MM.1S (cell line): ENCODE measurements around the gene SMAGP.

Experiments
- DNase-seq: peaks from one replicate; pipeline ENCODE4 v3.0.0-alpha.2; 2015
- H2AFZ ChIP-seq: fragments of 300-600 bp; sonication (generic); 2 replicates; pipeline ENCODE4 v1.6.0; 2016; ENCODE audit warnings: antibody characterized with exemption, low read length
- H3F3A ChIP-seq: fragments of 300-600 bp; sonication (generic); 2 replicates; pipeline ENCODE4 v1.6.1; 2016; ENCODE audit warnings: mild to moderate bottlenecking, antibody characterized with exemption, low read length, moderate library complexity, mixed read lengths; ENCODE audit not compliant: insufficient read depth
- H3K27ac ChIP-seq: fragments of 300-600 bp; sonication (generic); 2 replicates; pipeline ENCODE4 v1.5.1; 2016; ENCODE audit warnings: mild to moderate bottlenecking, low read length
- H3K27me3 ChIP-seq: fragments of 300-600 bp; sonication (generic); replicated peaks from 2 replicates; pipeline ENCODE4 v1.6.0; 2016; ENCODE audit warnings: low read length; ENCODE audit not compliant: insufficient read depth
- H3K36me3 ChIP-seq: fragments of 300-600 bp; sonication (generic); replicated peaks from 2 replicates; pipeline ENCODE4 v1.6.1; 2016; ENCODE audit warnings: mild to moderate bottlenecking, low read length, mixed read lengths; ENCODE audit not compliant: insufficient read depth
- H3K4me1 ChIP-seq: fragments of 300-600 bp; sonication (generic); 2 replicates; pipeline ENCODE4 v1.6.1; 2016; ENCODE audit warnings: low read length, mixed read lengths
- H3K4me2 ChIP-seq: fragments of 300-600 bp; sonication (generic); 2 replicates; pipeline ENCODE4 v1.6.0; 2016; ENCODE audit warnings: low read depth, low read length
- H3K4me3 ChIP-seq: fragments of 300-600 bp; sonication (generic); 2 replicates; pipeline ENCODE4 v1.5.1; 2016; ENCODE audit warnings: low read length, mixed read lengths
- H3K79me2 ChIP-seq: fragments of 300-600 bp; sonication (generic); 2 replicates; pipeline ENCODE4 v1.6.1; 2016; ENCODE audit warnings: mixed run types, low read length, mixed read lengths
- H3K9ac ChIP-seq: fragments of 300-600 bp; sonication (generic); 2 replicates; pipeline ENCODE4 v1.6.1; 2016; ENCODE audit warnings: low read length, mixed read lengths
- H3K9me2 ChIP-seq: fragments of 300-600 bp; sonication (generic); replicated peaks from 2 replicates; pipeline ENCODE4 v1.6.1; 2016; ENCODE audit warnings: mild to moderate bottlenecking, low read length, mixed read lengths; ENCODE audit not compliant: insufficient read depth
- H3K9me3 ChIP-seq: fragments of 300-600 bp; sonication (generic); replicated peaks from 2 replicates; pipeline ENCODE4 v1.6.1; 2016; ENCODE audit warnings: mild to moderate bottlenecking, low read length, mixed read lengths; ENCODE audit not compliant: insufficient read depth
- H4K20me1 ChIP-seq: fragments of 300-600 bp; sonication (generic); 2 replicates; pipeline ENCODE4 v1.6.1; 2016; ENCODE audit warnings: mild to moderate bottlenecking, low read length, moderate library complexity, mixed read lengths; ENCODE audit not compliant: insufficient read depth
- CTCF ChIP-seq: fragments of 300-600 bp; sonication (generic); IDR thresholded peaks from 2 replicates; pipeline ENCODE4 v1.5.1; 2016; ENCODE audit warnings: antibody characterized with exemption, low read length, mixed read lengths
- EZH2 ChIP-seq: fragments of 300-600 bp; sonication (generic); optimal IDR thresholded peaks from 2 replicates; pipeline ENCODE3; 2017; ENCODE audit warnings: low read depth, mild to moderate bottlenecking, antibody characterized with exemption, low read length, mixed read lengths
- EZH2phosphoT487 ChIP-seq: fragments of 300-600 bp; sonication (generic); IDR thresholded peaks from 2 replicates; pipeline ENCODE4 v1.6.1; 2018; ENCODE audit warnings: antibody characterized with exemption, low read length

Gene SMAGP

GRCh38 chr12:51242876-51243275 is 27.3 kb downstream of the SMAGP start:
- H3K4me3 ChIP-seq: no peak overlapping the region
- no peak overlapping the region for H3K4me2 ChIP-seq
- peaks cover 5% of the 10 kb centered on the region; the same call in 1 of the 2 replicates for H4K20me1 ChIP-seq
- TF ChIP-seq EZH2 (no peak), CTCF (no peak), EZH2phosphoT487 (no peak)
- H3K4me1 ChIP-seq: peaks cover 9% of the 10 kb centered on the region; the same call in 1 of the 2 replicates
- peaks cover 13% of the 10 kb centered on the region for H3F3A ChIP-seq
- H3K9me3 ChIP-seq: no peaks in the 10 kb centered on the region
- peaks cover 5% of the 10 kb centered on the region; the same call in 1 of the 2 replicates for H3K36me3 ChIP-seq
- DNase-seq: no peak
- H2AFZ ChIP-seq: no peak overlapping the region
- H3K27me3 ChIP-seq: no peaks in the 10 kb centered on the region
- no peak overlapping the region for H3K9ac ChIP-seq
- H3K27ac ChIP-seq: no peak overlapping the region
- no peaks in the 10 kb centered on the region for H3K9me2 ChIP-seq
- peaks cover 28% of the 10 kb centered on the region for H3K79me2 ChIP-seq

- Histone ChIP-seq H3K9me3 (no peaks in the 10 kb centered on the region), H3K9ac (no peak overlapping the region), H3K9me2 (no peaks in the 10 kb centered on the region), H4K20me1 (peaks cover 5% of the 10 kb centered on the region; the same call in 1 of the 2 replicates), H2AFZ (no peak overlapping the region), H3K36me3 (peaks cover 5% of the 10 kb centered on the region; the same call in 1 of the 2 replicates), H3K4me2 (no peak overlapping the region), H3F3A (peaks cover 15% of the 10 kb centered on the region), H3K79me2 (peaks cover 28% of the 10 kb centered on the region), H3K27me3 (no peaks in the 10 kb centered on the region), H3K4me1 (peaks cover 10% of the 10 kb centered on the region; the same call in 1 of the 2 replicates), H3K4me3 (no peak overlapping the region), H3K27ac (no peak overlapping the region)
- DNase-seq: no peak
- TF ChIP-seq EZH2phosphoT487: no peak
Measured at GRCh38 chr12:51242120-51242519, 28.1 kb downstream of the SMAGP start.

GRCh38 chr12:51240971-51241370 is 29.2 kb downstream of the SMAGP start:
- Histone ChIP-seq H3K4me3 (no peak overlapping the region), H3K36me3 (peaks cover 5% of the 10 kb centered on the region; the same call in 1 of the 2 replicates)
- DNase-seq: no peak

More at GRCh38 chr12:51240971-51241370, 29.2 kb downstream of the SMAGP start:
- Histone ChIP-seq H4K20me1 (peaks cover 5% of the 10 kb centered on the region; the same call in 1 of the 2 replicates), H3K4me2 (no peak overlapping the region), H3K27ac (no peak overlapping the region), H3K4me1 (peaks cover 10% of the 10 kb centered on the region; the same call in 1 of the 2 replicates), H3F3A (peaks cover 15% of the 10 kb centered on the region), H3K9me3 (no peaks in the 10 kb centered on the region), H3K9ac (no peak overlapping the region), H3K27me3 (no peaks in the 10 kb centered on the region), H3K79me2 (peaks cover 28% of the 10 kb centered on the region), H2AFZ (no peak overlapping the region), H3K9me2 (no peaks in the 10 kb centered on the region)
- TF ChIP-seq CTCF (no peak), EZH2 (no peak), EZH2phosphoT487 (no peak)
